Hepatocyte (in vitro differentiated cells): Measurements from ENCODE around the gene CTSW.

Source experiments
- EZH2phosphoT487 ChIP-seq: fragments of 200-600 bp; sonication (generic); IDR thresholded peaks from one replicate; pipeline ENCODE4 v1.6.1; 2018; ENCODE audit warnings: antibody characterized with exemption, mild to moderate bottlenecking, low read depth, moderate library complexity; ENCODE audit not compliant: unreplicated experiment, severe bottlenecking
- TF ChIP-seq, protein P1 (sequence below): fragments of 200-600 bp; sonication (generic); IDR thresholded peaks from 2 replicates; pipeline ENCODE4 v1.5.1; 2016; ENCODE audit warnings: antibody characterized with exemption, mild to moderate bottlenecking; ENCODE audit not compliant: poor library complexity

DNA sequence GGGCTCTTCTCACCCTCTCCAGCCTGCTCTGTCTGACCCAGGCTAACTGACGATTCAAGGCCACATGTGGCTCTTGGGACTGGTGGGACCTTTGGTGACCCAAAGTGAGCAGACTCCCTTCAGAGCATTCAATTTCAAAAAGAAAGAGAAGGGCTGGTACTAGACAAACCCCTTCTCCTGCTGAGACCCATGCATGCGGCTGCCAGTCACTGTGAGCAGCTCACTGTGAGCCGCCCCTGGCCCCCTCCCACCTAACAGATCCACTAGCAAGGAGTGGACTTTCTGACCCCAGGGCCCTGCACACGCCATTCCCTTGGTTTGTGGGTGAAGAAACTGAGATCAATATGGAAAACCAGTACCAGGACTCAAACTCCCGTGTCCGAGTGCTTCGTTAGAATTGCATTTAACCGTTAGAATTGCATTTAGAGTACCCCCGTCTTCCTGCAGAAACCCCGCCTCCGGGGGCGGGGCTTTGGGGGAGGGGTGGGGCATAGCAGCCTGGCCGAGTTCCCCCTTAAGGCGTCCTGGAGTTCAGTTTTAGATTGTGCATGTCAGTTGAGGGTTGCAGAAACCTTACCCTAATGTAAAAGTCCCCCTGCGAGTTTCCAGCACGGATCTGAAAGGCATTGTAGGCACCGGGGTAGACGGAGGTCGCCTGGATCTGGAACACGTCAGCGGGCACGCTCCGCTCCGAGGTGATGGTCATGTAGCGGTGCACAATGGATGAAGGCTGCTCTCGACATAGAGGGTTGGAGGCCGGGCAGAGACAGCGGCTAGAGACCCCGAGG lies 12.2 kb upstream of the CTSW start:
- TF ChIP-seq, protein P1, sequence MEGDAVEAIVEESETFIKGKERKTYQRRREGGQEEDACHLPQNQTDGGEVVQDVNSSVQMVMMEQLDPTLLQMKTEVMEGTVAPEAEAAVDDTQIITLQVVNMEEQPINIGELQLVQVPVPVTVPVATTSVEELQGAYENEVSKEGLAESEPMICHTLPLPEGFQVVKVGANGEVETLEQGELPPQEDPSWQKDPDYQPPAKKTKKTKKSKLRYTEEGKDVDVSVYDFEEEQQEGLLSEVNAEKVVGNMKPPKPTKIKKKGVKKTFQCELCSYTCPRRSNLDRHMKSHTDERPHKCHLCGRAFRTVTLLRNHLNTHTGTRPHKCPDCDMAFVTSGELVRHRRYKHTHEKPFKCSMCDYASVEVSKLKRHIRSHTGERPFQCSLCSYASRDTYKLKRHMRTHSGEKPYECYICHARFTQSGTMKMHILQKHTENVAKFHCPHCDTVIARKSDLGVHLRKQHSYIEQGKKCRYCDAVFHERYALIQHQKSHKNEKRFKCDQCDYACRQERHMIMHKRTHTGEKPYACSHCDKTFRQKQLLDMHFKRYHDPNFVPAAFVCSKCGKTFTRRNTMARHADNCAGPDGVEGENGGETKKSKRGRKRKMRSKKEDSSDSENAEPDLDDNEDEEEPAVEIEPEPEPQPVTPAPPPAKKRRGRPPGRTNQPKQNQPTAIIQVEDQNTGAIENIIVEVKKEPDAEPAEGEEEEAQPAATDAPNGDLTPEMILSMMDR = no peak
- no peak for TF ChIP-seq EZH2phosphoT487
